GM12873 (cell line): ENCODE results near the gene PLLP.

ENCODE experiments used
- TF ChIP-seq, protein P1 (sequence below): IDR thresholded peaks from 2 replicates; pipeline ENCODE4 v1.5.1; 2012; ENCODE audit warnings: low read depth, mild to moderate bottlenecking, moderate library complexity, low read length, control low read depth; ENCODE audit not compliant: insufficient read depth; ENCODE audit errors: missing control alignments

The PLLP gene

GRCh38 chr16:57307365-57307764, 22.9 kb upstream of the PLLP start:
- TF ChIP-seq, protein P1, sequence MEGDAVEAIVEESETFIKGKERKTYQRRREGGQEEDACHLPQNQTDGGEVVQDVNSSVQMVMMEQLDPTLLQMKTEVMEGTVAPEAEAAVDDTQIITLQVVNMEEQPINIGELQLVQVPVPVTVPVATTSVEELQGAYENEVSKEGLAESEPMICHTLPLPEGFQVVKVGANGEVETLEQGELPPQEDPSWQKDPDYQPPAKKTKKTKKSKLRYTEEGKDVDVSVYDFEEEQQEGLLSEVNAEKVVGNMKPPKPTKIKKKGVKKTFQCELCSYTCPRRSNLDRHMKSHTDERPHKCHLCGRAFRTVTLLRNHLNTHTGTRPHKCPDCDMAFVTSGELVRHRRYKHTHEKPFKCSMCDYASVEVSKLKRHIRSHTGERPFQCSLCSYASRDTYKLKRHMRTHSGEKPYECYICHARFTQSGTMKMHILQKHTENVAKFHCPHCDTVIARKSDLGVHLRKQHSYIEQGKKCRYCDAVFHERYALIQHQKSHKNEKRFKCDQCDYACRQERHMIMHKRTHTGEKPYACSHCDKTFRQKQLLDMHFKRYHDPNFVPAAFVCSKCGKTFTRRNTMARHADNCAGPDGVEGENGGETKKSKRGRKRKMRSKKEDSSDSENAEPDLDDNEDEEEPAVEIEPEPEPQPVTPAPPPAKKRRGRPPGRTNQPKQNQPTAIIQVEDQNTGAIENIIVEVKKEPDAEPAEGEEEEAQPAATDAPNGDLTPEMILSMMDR, result no peak

GRCh38 chr16:57306676-57307341, 22.3 kb upstream of the PLLP start:
- TF ChIP-seq, protein P1, result no peak

DNA sequence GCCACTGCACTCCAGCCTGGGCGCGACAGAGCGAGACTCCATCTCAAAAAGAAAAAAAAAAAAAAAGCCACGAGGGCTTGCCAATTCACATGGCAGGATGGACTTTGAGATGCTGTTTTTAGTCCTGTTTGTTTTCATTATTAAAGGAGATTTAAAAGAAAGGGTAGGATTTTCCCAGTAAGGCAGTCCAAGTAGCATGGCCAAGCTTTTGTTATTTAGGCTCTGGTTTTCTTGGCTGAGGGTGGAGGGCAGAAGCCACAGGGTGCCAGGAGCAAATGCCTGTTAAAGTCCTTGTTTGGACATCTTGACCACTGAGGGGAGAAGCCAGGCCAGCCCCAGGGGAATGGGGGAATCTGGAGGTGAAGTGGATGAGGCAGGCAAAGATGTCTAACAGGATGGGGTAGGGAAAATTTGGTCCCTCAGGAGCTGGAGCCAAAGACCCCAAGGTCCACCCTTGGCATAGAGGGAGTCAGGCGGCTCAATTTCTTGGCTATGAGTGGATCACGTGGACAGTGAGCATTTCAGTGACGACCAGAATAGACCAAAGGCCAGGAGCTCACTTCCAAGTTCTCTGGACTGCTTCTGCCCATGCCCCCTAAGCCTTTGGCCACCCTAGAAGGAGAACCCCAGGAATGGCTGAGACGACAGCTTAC, 20.8 kb upstream of the PLLP start:
- TF ChIP-seq, protein P1, result no peak

- TF ChIP-seq, protein P1, result no peak
Observed at GRCh38 chr16:57304169-57305061, 19.9 kb upstream of the PLLP start.

- TF ChIP-seq, protein P1, result no peak
Observed at GRCh38 chr16:57303910-57304168, 19.4 kb upstream of the PLLP start.

DNA sequence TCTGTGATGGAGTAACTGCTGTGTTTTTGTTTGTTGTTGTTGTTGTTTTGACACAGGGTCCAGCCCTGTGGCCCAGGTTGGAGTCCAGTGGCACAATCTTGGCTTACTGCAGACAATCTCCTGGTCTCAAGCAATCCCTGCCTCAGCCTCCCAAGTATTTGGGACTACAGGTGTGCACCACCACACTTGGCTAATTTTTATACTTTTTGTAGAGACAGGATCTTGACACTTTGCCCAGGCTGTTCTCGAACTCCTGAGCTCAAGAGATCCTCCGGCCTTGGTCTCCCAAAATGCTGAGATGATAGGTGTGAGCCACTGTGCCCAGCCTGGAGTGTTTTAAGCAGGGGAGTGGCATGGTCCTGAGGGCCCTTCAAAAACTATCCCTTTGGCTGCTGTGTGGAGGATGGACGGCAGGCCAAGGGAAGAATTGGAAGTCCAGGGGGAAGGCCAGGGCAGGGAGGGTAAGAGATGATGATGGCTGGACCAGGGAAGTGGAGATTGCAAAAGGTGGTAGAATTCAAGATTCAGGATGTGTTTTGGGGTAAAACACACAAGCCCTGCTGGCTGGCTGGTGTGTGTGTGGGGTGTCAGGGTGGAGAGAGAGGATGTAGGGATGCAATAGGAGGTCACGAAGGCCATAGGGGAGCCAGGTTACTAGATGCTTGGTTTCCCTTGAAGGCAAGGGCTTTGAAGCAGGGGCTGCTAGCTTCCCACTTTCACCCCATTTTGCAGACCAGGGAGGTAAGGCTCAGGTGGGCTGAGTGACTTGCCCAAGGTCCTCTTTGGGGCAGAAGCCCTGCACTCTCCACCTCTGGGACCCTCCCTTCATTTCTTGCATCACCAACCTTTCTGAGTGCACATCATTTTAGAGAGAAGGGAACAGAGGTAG, 18.8 kb upstream of the PLLP start:
- TF ChIP-seq, protein P1, result no peak
